GM19467 (cell line): ENCODE data around the gene SLC4A5.

ENCODE experiments used
- ATAC-seq: cut with Tn5 transposase; IDR thresholded peaks from one replicate; pipeline ENCODE4 v1.9.1; 2021; ENCODE audit warnings: mild to moderate bottlenecking, moderate library complexity; ENCODE audit not compliant: unreplicated experiment

The SLC4A5 gene

DNA sequence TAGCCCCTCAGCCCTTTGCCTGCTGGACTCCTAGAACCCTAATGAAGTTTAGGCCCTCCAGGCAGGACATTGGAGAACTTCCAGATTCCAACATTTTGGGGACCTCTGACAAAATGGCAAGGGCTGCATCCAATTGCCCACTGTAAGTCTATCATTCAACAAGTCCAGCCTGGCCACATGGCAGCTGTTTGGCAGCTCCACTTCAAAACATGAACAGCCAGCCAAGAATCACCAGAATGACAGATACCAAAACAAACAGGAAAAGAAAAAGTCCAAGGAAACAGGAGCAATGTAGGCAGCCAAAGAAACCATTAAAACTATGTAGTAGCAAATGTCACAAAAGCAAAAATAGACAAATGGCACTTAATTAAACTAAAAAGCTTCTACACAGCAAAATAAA lies 25.5 kb downstream of the SLC4A5 start:
- ATAC-seq: no peak

- no peak for ATAC-seq
These were observed 26.5 kb downstream of the SLC4A5 start for GRCh38 chr2:74316627-74317295.

DNA sequence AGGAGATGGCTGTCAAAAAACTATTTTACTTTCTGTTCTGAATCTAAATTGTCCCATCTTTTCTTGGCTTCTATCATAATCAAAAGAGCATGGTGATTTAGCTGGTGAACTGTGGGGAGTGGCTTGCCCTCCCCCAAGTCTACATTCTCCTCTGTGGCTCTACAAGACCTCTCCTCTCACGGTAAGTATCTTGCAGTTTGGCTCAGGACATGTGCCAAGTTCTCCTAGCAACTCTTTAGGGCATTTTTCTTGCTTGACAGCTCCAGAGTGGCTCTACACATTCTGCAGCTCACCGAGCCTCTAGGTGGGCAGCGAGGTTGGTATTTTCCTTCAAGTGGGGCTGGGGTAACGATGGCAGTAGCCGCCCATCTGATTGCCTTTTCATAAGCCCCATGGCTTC lies 29.1 kb downstream of the SLC4A5 start:
- ATAC-seq: no peak

- no peak for ATAC-seq
These were observed 29.7 kb downstream of the SLC4A5 start for GRCh38 chr2:74313497-74313896.

GRCh38 chr2:74312913-74313312 lies 30.3 kb downstream of the SLC4A5 start:
- ATAC-seq: no peak

DNA sequence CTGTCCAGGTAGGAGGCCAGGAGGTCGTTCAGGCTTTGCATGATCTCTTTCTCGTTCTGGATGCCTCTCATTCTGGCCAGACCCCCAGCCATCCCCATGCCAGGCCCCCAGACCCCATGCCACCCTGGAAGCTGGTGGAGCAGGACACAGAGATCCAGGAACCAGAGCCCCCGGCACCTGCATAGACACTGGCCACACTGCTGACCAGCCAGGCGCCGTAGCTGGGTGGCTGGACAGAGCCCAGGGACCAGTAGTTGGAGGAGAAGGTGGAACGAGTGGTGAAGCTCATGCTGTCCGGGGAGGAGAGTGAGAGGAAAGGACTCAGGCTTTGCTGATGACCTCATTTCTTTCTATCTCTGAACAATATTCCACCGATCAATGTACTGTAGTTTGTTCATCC lies 35.5 kb downstream of the SLC4A5 start:
- no peak for ATAC-seq

GRCh38 chr2:74304332-74305148 lies 38.7 kb downstream of the SLC4A5 start:
- ATAC-seq: no peak

DNA sequence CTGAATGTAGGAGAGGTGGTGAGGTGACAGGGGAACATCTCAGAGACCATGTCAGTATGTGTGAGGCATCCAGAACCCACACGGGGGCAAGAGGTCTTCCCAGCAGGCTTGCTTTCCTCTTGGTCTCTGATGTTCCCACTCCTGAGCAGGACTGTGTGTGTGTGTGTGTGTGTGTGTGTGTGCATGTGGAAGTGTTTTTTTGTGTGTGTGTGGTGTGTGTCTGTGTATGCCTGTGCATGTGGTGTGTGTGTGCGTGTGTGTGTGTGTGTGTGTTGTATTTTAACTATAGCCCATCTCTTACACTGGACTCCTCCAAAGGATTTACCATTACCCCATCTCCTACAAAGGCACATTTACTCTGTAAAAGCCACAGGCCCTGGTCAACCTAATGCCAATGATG lies 40.4 kb downstream of the SLC4A5 start:
- no peak for ATAC-seq

DNA sequence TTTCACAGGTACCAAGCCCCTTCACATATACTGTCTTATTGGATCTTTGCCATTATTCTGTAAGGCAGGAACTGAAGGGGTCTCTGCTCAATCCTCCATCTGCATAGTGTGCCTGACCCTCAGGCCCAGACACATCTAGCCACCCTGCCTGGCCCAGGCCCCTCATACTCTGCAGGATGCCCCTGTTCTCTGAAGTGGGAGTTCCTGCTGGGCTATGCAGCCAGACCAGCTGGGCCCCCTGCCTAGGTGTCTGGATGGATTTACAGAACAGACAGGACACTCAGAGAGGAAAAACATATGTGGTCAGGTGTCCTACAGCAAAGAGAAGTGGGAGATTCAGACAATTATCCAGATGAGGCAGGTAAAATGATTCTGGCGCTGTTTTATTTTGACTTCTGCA lies 42.0 kb downstream of the SLC4A5 start:
- ATAC-seq: no peak

DNA sequence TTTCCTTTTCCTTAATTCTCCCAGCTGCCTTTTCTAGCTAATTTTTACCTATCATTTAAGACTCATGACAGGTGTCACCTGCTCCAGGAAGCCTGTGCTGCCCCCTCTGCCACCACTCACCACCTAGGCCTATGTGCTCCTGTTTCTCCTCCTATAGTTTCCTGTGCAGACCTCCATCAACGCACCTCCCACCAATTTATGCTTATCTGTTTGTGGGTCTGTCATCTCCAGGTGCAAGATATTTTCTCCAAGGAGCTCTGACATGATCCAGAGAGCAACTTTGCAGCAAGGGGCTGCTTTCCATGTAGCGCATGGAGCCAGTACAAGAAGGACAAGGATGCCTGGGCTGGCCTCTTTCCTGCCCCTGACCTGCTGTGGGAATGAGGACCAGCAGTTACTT lies 42.7 kb downstream of the SLC4A5 start:
- ATAC-seq: no peak

GRCh38 chr2:74297950-74298349 lies 45.3 kb downstream of the SLC4A5 start:
- ATAC-seq: no peak

DNA sequence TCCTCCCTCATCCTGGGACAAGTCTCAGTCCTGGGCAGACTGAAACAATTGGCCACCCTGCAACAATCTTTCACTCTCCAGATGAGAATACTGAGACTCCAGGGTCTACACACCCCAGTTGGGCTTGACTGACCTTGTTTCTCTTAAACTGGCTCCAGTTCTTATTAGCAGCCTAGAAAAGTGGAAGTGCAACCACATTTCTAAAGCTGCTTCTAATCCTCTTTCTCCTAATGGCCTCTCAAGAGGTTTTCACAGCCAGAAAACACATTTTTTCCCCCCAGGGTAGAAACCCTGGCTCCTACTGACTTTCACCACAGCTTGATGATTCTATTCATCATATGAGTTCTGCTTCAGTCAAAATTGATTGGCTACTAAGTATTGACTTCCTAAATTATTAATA lies 45.8 kb downstream of the SLC4A5 start:
- ATAC-seq: no peak

DNA sequence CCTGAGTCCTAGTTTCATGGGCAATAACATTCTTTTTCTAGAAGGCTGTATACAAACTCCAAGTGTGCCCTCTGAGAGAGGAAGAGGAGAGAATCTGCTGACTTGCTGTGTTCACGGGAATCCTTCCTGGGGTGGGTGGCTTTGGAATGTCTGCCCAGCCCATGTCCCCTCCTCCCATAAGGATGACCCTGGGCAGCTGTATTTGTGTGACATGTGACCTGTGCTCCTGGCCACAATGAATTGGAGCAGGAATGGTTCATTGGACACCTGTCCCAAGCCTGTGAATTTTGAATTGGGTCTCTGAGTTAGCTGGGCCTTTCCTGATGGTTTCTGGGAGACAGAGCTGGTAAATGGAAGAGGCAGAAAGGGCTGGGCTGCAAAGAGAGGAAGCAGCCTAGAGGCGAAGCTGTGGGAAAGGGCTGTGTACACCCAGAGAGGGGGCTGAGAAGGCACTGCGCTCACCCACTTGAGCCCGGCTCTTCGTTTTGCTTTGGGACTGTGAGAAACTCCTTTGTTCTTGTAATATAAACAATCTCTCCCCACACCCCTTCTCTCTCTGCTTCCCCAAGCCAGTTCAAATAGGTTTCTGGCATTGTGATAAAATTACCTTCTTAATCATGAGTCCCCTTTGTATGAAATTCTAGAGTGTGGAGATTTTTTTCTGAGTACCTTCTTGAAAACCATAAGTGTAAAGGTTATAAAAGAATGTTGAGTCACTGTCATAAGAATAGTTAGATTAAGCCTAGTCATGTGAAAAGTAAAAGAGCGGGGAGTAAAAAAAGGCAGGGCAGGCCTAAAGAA lies 49.8 kb downstream of the SLC4A5 start:
- no peak for ATAC-seq

DNA sequence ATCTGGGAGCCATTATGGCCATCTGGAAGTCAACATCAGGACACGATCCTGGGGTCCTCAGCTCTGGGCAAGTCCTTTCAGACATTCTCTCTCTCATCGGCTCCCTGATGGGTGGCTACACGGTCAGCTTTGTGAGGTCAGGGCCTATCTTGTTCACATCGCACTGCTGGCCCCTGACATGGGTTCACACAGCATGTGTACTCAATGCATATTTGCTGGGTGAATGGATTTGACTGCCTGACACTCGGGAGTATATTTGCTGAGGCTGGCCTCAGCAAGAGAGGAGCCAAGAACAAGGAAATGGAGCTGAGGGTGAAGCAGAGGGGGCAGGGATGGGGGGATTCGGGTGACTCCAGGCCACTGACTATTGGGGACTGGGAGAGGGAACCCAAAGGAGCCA lies 50.5 kb downstream of the SLC4A5 start:
- no peak for ATAC-seq

GRCh38 chr2:74291886-74292621 lies 51.2 kb downstream of the SLC4A5 start:
- no peak for ATAC-seq

DNA sequence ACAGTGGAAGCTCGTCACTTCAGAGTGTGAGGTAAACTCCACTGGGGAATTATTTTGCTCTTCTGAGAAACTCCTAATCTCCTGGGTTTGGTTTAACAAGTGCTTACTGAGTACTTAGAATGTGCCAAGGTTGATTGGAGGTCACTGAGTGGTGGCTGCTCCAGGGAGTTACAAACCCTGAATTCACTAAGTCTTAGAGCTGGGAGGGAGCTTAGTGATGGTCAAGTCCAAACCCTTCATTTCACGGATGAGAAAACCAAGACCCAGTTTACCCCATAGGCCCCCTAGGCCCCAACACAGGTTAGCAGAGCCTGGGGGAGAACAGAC lies 52.0 kb downstream of the SLC4A5 start:
- peak; percentile 6 for ATAC-seq

DNA sequence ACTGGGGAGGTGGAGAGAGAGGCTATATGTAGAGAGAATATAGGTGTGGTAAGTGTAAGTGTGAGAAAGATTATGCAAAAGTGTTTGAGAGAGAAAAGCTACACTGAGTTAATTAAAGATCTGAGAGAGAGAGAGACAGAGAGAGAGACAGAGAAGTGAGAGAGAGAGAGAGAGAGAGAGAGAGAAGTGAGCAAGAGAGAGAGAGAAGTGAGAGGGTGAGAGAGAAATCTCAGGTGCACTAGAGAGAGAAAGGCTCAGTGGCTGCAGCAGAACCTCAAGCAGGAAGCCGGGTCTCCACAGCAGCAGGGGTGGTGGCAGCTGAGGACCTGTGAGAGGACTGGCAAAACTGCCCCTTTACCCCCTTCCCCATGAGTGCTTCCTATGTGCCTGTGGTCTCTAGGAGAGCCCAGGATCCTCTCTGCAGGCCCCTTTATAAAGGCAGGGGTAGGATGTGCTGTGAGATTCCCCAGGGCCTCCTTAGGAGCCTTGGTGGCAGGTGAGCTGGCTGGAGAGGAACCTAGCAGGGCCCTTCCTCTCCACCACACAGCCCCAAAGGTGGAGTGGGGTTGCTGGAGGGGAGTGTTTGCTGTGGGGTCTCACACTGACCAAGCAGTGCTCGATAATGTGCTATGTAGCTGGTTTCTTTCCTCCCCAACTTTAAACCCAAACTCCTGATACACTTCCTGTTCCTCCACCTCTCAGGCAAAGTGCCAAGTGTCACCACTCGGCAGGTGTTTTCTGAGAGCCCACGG lies 52.6 kb downstream of the SLC4A5 start:
- ATAC-seq: peak; percentile 58

DNA sequence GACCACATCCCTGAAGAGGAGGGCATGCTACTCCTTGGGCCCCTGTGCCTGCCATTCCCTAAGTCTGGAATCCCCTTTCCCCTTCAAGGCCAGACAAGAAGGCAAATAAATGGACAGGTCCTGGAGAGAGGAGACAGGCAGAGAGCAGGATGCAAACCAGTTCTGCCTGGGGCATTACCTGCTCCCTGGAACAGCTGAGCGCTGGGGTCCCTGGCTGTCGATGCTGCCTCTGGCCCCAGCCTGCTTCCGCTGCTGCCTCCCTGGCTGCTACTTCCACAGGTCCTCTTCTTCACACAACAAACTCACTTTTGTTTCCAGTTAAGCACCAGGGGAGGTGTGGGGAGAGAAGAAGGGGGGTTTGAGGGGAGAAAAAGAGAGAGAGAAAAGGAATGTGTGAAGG lies 53.1 kb downstream of the SLC4A5 start:
- no peak for ATAC-seq

DNA sequence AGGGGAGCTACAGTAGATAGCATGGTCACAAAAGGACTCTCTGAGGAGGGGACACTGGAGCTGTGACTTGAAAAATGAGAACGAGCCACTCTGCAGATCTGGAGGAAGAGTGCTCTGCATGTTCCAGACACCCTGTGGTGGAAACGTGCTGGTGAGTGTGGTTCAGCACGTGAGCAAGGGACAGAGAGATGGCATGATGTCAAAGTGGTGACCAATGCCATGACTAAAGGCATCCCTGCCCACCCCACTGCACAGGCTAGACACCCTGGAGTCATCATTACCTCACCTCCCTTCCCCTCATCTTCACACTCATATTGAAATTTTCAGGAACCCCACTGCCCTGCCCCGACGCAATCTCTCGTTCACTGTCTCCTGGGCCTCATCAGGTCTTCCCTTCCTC lies 56.5 kb downstream of the SLC4A5 start:
- no peak for ATAC-seq

DNA sequence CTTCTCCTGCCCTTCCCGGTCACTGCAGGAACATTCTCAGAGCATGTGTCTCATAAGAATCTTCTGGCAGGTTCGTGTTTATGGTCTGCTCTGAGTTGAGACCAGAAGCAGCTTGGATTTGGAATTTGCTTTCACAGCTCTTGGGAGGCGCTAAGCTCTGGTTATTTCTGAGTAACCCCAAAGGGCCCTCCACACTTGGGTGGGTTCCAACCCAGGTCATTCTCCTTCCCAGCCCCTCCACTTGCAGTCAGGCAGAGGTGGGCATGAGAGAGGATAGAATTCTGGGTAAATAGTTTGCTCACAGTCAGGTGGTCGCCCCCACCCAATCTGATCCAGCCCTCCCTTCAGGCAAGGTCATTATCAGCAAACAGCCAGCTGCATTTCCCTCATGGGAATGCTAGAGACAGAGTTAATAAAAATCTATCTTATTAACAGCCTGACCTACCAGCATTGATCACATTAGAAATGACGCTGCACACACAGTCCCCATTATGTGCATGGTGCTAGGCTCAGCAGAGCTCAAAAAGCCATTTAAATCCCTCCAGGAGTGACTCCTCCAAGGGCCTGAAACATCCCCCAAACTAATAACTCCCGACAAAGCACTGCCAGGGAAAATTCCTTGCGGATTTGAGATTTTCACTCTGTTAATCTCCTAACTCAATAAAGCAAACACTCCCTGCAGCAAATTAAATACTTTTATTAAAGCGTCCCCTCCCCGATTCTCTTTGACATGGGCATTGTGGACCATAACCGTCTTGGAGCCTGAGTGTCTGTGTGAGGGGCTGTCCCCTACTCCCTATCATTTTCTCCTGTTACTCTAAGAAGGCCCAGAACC lies 61.9 kb downstream of the SLC4A5 start:
- ATAC-seq: no peak
